Hepatocyte (in vitro differentiated cells): ENCODE data around the gene TNFAIP8L2.

Experiments
- CTCF ChIP-seq: fragments of 200-600 bp; sonication (generic); IDR thresholded peaks from 2 replicates; pipeline ENCODE4 v1.5.1; 2016; ENCODE audit warnings: antibody characterized with exemption, mild to moderate bottlenecking; ENCODE audit not compliant: poor library complexity
- EZH2 ChIP-seq: fragments of 200-600 bp; sonication (generic); IDR thresholded peaks from 2 replicates; pipeline ENCODE4 v1.6.1; 2016; ENCODE audit warnings: antibody characterized with exemption, mild to moderate bottlenecking, borderline replicate concordance
- EZH2phosphoT487 ChIP-seq: fragments of 200-600 bp; sonication (generic); IDR thresholded peaks from one replicate; pipeline ENCODE4 v1.6.1; 2018; ENCODE audit warnings: antibody characterized with exemption, mild to moderate bottlenecking, low read depth, moderate library complexity; ENCODE audit not compliant: unreplicated experiment, severe bottlenecking

- TF ChIP-seq CTCF = no peak
- no peak for TF ChIP-seq EZH2
- TF ChIP-seq EZH2phosphoT487 = no peak
Measured at GRCh38 chr1:151165281-151165737, 8.9 kb downstream of the TNFAIP8L2 start.
